NOMO-1 treated with dmso at 0.1 percent for 144 hours (cell line): Measurements from ENCODE around the gene APOLD1.
"Not testable (repeated sequence)": the region's sequence is repeated elsewhere in the genome, so short reads cannot be mapped to it uniquely, and the experiment has no call there.

ENCODE experiments used
- DNase-seq: peaks from one replicate; lab custom pipeline; 2025; ENCODE audit not compliant: unreplicated experiment; lab: John Stamatoyannopoulos, UW

Gene APOLD1

GRCh38 chr12:12839003-12839395, 53.5 kb downstream of the APOLD1 start:
- DNase-seq = no peak

GRCh38 chr12:12839439-12839838, 54.0 kb downstream of the APOLD1 start:
- not testable (repeated sequence) for DNase-seq

- no peak for DNase-seq
These were observed 54.6 kb downstream of the APOLD1 start for GRCh38 chr12:12839873-12840579.

GRCh38 chr12:12840580-12840899, 55.1 kb downstream of the APOLD1 start:
- DNase-seq = no peak
